ENCODE measurements around the gene HAND2.

HAND2 gene

GRCh38 chr4:173524218-173525117 is 5.6 kb downstream of the HAND2 start:
- H3K9me3 Mint-ChIP-seq: peaks cover 9% of the 10 kb centered on the region
- no peaks in the 10 kb centered on the region for H3K36me3 Mint-ChIP-seq (ENCODE audit: low read depth)
- peaks cover 98% of the 10 kb centered on the region for H3K27me3 Mint-ChIP-seq (ENCODE audit: low read depth)
- no peak for TF ChIP-seq CTCF (IDR thresholded peaks at IDR 0.05; ENCODE audit: unreplicated experiment in 3 of 3)
- H3K4me3 Mint-ChIP-seq: peak overlapping the region; percentile 72 to 75 (median 72)
- H3K27ac Mint-ChIP-seq: peak overlapping the region in 1 of 3 experiments; percentile 36
- peaks cover 64% of the 10 kb centered on the region for H3K4me1 Mint-ChIP-seq

DNA sequence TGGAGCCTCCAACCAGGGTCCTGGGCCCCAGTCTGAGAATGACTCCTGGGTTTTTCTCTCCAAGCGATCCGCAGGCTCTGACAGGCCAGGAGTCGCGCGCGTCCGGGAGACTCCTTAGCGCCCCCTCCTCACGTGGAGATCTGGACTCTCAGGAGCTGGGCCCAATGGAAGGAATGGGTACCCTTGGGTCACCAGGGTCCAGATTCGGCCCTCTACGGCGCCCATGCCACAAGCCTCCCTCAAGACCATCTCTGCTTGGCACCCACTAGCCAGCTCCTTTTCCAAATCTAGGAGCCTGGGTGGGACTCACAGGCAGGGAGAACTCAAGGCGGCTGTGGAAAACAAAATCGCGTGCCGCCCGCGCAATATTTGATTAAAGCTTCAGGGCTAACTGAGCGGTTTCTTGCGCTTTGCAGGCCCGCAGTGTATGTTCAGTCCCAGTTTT is 7.1 kb downstream of the HAND2 start:
- Mint-ChIP-seq H3K9me3 (peaks cover 6% of the 10 kb centered on the region), H3K4me3 (peak overlapping the region; percentile 86 to 90 (median 87)), H3K27ac (peak overlapping the region in 2 of 3 experiments; percentile 39 to 67), H3K4me1 (peaks cover 67% of the 10 kb centered on the region), H3K27me3 (ENCODE audit: low read depth) (peaks cover 100% of the 10 kb centered on the region), H3K36me3 (ENCODE audit: low read depth) (no peaks in the 10 kb centered on the region)
- no peak for TF ChIP-seq CTCF (IDR thresholded peaks at IDR 0.05; ENCODE audit: unreplicated experiment in 3 of 3)

DNA sequence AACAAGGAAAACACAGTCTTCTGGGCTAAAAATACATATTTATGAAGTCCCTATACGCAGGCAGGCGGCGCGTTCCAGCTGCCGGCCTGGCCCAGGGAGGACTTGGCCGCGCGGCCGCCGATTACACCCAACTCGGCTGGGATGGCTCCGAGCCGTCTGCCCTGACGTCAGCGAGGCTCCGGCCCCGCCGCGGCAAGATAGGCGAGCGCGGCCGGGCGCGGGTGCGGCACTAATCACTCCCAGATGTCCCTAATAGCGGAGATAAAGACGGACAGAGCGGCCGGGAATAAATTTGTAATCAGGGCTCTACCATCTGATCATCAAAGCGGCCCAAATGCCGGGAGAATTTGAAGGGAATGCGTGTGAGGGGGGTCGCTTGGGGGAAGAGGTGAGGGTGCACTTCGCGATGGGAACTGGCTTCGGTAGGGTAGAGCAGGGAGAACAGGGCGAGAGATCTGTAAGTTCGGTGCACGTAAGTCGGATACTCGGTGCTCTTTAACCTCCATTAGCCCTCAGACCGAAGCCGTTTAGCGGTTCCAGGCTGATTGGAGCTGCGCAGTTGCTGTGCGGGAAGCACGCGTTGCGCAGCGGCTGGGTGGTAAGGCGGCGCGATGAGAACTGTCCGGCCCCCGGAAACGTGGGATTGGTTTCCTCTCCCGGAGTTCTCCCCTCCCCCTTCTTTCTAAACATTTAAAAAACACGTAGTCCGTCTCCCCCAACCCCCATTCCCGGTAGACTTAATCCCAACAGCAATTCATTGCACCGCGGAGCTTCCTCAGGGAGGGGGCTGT is 7.7 kb downstream of the HAND2 start:
- no peaks in the 10 kb centered on the region for H3K36me3 Mint-ChIP-seq (ENCODE audit: low read depth)
- peaks cover 6% of the 10 kb centered on the region for H3K9me3 Mint-ChIP-seq
- peaks cover 68% of the 10 kb centered on the region for H3K4me1 Mint-ChIP-seq
- peak overlapping the region; percentile 39 to 68 (median 67) for H3K27ac Mint-ChIP-seq
- no peak for TF ChIP-seq CTCF (IDR thresholded peaks at IDR 0.05; ENCODE audit: unreplicated experiment in 3 of 3)
- H3K4me3 Mint-ChIP-seq: peak overlapping the region; percentile 86 to 90 (median 87)
- H3K27me3 Mint-ChIP-seq (ENCODE audit: low read depth): peaks cover 100% of the 10 kb centered on the region

DNA sequence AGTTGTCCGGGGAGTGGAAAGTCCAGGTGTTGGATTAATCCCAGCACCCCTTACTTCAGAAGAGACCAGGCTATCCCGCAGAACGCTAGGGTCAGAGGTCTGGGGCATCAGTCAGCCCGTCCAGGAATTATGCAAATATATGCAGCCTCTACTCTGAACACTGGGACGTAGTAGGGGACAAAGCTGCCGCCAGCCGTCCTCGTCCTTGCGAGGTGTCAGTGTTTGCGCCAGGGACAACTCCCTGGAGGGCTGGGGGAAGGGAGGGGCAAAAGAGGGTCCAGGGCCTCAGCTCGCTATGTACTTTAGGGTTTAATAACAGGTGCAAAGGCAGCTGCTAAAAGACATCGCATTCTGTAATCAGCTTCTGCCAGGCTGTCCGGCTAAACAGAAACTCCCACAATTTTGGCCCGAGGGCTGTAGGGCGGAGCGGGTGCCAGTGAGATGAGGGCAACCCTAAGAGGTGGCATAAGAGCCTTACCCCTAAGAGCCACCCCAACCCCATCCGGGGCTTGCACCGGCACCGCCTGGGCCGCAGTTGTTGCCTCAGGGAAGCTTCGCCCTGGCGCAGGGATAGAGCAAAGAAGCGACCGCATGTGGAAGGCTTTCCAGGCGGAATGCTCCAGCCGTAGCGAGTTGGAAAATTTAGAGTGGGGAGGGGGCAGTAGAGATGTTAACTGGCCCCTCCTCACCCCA is 8.4 kb downstream of the HAND2 start:
- H3K27ac Mint-ChIP-seq: peak overlapping the region in 2 of 3 experiments; percentile 67 to 76
- H3K36me3 Mint-ChIP-seq (ENCODE audit: low read depth): no peaks in the 10 kb centered on the region
- no peak for TF ChIP-seq CTCF (IDR thresholded peaks at IDR 0.05; ENCODE audit: unreplicated experiment in 3 of 3)
- peak overlapping the region; percentile 86 to 90 (median 87) for H3K4me3 Mint-ChIP-seq
- H3K9me3 Mint-ChIP-seq: peaks cover 6% of the 10 kb centered on the region
- H3K27me3 Mint-ChIP-seq (ENCODE audit: low read depth): peaks cover 100% of the 10 kb centered on the region
- peaks cover 68% of the 10 kb centered on the region for H3K4me1 Mint-ChIP-seq

DNA sequence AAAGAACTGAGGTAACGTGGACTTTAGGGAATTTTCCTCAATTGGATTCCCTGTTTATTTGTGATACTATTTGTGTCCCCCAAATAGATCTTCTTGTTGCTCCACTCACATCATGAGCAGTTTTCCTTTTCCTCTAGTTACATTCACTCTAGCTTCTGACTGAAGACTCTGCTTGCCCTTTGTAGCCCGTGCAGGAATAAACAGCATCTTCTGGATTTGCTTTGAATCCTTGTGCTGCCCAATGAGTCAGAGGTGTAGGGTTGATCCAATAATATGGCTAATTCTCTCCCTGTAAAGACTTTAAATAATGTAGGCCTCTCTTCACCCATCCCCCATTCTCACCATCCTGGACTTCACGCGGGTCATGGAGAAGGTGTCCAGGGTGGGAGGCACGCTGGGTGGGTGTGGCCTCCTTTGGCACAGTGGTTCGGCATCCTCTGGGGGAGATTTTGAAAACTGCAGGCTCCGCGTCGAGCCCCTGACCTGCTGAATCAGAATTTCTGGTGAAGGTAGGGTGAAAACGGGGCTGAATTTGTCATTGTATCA is 9.0 kb downstream of the HAND2 start:
- TF ChIP-seq CTCF (IDR thresholded peaks at IDR 0.05; ENCODE audit: unreplicated experiment in 3 of 3): no peak
- peaks cover 67% of the 10 kb centered on the region for H3K4me1 Mint-ChIP-seq
- H3K4me3 Mint-ChIP-seq: peak overlapping the region; percentile 41 to 90 (median 87)
- H3K27ac Mint-ChIP-seq: no peak overlapping the region
- peaks cover 6% of the 10 kb centered on the region for H3K9me3 Mint-ChIP-seq
- H3K36me3 Mint-ChIP-seq (ENCODE audit: low read depth): no peaks in the 10 kb centered on the region
- peaks cover 100% of the 10 kb centered on the region for H3K27me3 Mint-ChIP-seq (ENCODE audit: low read depth)

Data from nephron (organoid).